ENCODE results near the gene APOA5.

The APOA5 gene

DNA sequence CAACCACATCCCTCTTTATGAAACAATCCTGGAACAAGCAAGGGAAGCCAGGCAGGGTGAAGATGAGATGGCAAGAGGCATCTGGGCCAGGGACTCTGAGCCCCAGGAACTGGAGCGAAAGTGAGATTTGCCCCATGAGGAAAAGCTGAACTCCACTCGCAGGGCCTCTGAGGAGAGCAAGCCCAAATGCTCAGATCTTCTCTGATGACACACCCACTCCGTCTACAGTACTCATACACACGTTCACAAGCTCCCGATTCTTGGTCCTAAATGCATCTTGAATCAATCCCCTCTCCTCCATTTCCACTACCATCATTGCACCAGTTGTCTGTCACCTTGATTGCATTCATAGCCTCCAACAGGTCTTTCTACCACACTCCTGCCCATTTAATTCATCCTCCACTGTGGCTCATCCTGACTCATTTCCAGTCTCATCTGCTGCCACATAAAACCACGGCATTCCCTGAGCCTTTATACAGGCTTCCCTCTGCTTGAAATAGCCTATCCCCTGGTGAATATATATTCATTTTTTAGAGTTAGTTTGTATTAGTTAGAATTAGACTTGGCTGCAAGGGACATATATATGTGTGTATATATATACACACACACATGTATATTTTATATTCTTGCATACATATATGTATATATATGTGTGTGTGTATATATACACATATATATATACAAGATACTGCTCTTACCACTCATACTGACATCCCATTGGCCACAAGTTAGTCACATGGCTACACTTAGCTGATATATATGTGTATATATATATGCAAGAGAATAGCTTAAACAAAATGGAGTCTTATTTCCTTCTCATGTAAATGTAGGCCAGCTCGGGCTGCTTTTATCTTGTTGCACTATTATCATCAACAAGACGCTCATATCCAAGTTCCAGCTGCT is 1.4 kb upstream of the APOA5 start:
- no peak overlapping the region for H3K4me3 Mint-ChIP-seq
- no peaks in the 10 kb centered on the region for H3K27me3 Mint-ChIP-seq
- no peak overlapping the region for H3K27ac Mint-ChIP-seq
- H3K36me3 Mint-ChIP-seq (ENCODE audit: low read depth), result no peaks in the 10 kb centered on the region
- DNase-seq, result no peak
- peaks cover 18% of the 10 kb centered on the region for H3K4me1 Mint-ChIP-seq (ENCODE audit: low read depth)
- no peaks in the 10 kb centered on the region for H3K9me3 Mint-ChIP-seq

DNA sequence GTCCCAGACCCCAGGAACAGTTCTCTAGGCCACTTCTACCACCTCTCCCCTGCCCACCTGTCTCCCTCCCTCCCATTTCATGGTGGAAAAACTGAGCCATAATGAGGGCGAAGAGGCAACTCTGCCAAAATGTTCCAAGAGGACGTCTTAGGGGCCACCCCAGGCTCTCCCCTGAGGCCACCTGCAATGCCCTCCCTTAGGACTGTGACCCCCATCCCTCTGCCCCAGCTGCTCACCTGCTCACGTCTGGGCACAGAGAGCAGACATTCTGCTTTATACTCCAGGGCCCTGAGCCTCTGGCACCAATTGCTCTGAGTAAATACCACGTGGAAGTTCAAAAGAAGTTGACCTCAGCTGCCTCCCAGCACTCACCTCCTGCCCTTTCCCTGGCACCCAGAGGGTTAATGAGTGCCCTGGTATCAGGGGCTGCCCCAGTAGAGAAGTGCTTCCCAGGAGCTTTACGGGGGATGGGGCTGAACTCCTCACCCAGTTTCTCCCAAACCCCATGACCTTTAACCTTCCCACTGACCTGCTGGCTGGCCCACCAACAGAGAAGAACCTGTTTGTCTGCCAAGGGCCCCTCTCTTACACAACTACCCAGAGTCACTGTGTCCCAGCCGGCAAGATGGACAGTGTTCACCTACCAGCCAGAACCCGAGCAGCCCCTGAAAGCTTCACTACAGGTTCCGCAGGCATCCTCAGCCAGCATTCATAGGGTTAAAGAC is 627 bp upstream of the APOA5 start:
- H3K27me3 Mint-ChIP-seq, result no peaks in the 10 kb centered on the region
- H3K9me3 Mint-ChIP-seq, result no peaks in the 10 kb centered on the region
- no peak overlapping the region for H3K27ac Mint-ChIP-seq
- H3K4me3 Mint-ChIP-seq, result no peak overlapping the region
- peaks cover 21% of the 10 kb centered on the region for H3K4me1 Mint-ChIP-seq (ENCODE audit: low read depth)
- H3K36me3 Mint-ChIP-seq (ENCODE audit: low read depth), result peaks cover 4% of the 10 kb centered on the region
- DNase-seq, result no peak

DNA sequence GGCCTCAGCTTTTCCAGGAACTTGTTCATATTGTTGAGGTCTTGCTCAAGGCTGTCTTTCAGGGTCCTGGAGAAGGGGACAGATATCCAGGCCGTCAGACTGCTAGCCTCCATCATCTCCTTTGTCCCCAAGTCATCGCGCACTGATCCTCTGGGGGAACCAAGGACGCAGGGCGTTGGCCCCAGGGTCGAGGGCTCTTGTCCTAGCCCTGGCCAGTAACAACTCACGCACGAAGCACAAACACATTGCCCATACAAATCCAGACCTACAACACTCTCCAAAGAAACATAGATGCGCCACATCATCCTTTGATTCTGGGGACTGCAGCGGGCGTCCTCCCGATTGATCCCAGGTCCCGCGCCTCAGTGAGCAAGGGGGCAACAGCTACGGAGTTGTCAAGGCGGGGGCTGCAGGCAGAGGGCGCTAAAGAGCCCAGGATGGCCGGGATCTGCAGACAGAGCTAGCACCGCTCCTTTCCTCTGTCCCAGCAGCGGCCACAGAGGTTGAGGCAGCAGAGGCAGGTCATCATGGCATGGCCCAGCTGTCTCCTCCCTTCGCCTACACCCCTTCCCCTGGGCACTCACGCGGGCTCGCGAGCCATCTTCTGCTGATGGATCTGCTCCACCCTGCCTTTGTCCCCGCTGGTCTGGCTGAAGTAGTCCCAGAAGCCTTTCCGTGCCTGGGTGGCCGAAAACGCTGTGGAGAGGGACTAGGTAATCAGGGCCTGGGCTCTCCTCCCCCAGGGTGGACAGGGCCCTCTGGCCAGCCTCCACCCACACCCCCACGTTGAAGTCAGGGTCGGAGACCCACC is 472 bp downstream of the APOA5 start:
- DNase-seq, result peak; percentile 87
- no peak overlapping the region for H3K4me3 Mint-ChIP-seq
- peaks cover 31% of the 10 kb centered on the region for H3K4me1 Mint-ChIP-seq (ENCODE audit: low read depth)
- no peak overlapping the region for H3K27ac Mint-ChIP-seq
- no peaks in the 10 kb centered on the region for H3K9me3 Mint-ChIP-seq
- no peaks in the 10 kb centered on the region for H3K27me3 Mint-ChIP-seq
- H3K36me3 Mint-ChIP-seq (ENCODE audit: low read depth), result peaks cover 15% of the 10 kb centered on the region

DNA sequence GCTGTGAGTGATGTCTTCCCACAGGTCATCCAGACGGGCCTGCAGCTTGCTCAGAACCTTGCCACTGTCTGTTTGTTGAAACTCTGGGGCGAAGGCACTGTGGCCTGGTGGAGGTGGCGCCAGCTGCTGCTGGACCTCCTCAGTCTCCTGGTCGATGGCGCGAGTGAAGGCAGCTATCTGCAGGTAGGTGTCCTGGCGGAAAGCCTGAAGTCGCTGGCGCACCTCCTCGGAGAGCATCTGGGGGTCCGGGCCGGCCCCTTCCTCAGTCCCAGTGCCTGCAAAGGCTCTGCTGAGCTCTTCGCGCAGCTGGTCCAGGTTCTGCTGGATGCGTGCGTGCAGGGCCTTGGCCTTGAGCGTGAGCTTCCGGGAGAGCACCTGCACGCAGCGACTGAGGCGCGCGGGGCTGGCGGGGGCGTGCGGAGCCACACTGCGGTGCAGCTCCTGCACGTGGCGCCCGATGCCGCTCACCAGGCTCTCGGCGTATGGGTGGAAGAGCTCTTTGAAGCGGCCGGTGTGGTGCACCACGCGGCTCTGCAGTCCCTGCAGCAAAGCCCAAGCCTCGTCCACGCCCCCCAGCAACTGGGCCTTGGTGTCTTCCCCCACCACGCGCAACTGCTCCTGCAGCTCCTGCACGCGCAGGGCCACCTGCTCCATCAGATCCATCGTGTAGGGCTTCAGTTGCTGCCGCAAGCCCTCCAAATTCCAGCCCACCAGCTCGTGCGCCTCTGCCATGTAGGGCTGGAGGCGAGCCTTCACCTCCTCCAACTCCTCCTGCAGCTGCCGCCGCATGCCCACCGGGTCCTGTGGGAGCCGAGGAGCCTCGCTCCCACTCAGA is 1.3 kb downstream of the APOA5 start:
- Mint-ChIP-seq H3K27ac (no peak overlapping the region), H3K4me3 (no peak overlapping the region), H3K36me3 (ENCODE audit: low read depth) (peaks cover 23% of the 10 kb centered on the region), H3K9me3 (no peaks in the 10 kb centered on the region), H3K4me1 (ENCODE audit: low read depth) (peaks cover 39% of the 10 kb centered on the region), H3K27me3 (no peaks in the 10 kb centered on the region)
- no peak for DNase-seq

DNA sequence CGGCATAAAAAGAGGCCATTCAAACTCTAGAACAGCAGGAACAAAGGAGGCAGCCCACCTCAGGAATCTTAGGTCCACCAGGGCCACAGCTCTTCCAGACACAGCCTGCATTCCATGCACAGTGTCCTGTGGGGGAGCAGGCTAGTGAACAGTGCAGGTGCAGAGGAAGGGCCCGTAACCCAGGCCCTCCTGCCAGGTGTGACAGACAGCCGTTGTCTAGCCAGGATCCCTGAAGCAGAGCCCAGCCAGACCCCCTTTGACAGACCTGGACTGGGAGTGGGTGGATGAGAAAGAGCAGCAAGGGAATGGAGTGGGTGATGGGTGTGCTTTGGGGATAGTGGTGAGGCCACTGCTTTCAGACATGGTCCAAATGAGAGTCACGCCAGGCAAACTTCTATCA is 2.7 kb downstream of the APOA5 start:
- H3K27me3 Mint-ChIP-seq, result no peaks in the 10 kb centered on the region
- no peak overlapping the region for H3K27ac Mint-ChIP-seq
- H3K4me3 Mint-ChIP-seq, result no peak overlapping the region

DNA sequence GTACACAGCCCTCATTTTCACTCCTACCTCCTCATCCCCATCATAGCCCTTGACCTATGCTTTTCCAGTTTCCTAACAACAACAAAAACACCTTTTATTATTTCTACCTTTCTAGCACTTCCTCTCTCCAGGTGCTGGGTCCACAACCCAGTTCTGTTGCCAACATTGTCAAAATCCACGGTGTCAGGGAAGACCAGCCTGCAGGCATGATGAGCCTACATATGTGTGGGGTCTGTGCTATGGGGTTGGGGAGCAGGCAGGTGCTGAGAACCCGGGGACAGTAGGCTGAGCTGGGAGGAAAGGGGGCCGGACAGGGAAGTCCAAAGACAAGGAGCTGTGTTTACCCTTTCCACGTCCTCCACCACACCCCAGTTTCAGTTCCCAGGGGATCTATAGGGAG is 3.1 kb downstream of the APOA5 start:
- H3K27me3 Mint-ChIP-seq, result no peaks in the 10 kb centered on the region
- H3K27ac Mint-ChIP-seq, result peak overlapping the region; percentile 94
- no peaks in the 10 kb centered on the region for H3K9me3 Mint-ChIP-seq
- H3K4me1 Mint-ChIP-seq (ENCODE audit: low read depth), result peaks cover 56% of the 10 kb centered on the region
- DNase-seq, result no peak
- H3K4me3 Mint-ChIP-seq, result peak overlapping the region; percentile 95
- peaks cover 42% of the 10 kb centered on the region for H3K36me3 Mint-ChIP-seq (ENCODE audit: low read depth)

More for the DNA sequence above, 2.7 kb downstream of the APOA5 start:
- Mint-ChIP-seq H3K4me1 (ENCODE audit: low read depth) (peaks cover 53% of the 10 kb centered on the region), H3K36me3 (ENCODE audit: low read depth) (peaks cover 37% of the 10 kb centered on the region), H3K9me3 (no peaks in the 10 kb centered on the region)
- DNase-seq, result no peak

DNA sequence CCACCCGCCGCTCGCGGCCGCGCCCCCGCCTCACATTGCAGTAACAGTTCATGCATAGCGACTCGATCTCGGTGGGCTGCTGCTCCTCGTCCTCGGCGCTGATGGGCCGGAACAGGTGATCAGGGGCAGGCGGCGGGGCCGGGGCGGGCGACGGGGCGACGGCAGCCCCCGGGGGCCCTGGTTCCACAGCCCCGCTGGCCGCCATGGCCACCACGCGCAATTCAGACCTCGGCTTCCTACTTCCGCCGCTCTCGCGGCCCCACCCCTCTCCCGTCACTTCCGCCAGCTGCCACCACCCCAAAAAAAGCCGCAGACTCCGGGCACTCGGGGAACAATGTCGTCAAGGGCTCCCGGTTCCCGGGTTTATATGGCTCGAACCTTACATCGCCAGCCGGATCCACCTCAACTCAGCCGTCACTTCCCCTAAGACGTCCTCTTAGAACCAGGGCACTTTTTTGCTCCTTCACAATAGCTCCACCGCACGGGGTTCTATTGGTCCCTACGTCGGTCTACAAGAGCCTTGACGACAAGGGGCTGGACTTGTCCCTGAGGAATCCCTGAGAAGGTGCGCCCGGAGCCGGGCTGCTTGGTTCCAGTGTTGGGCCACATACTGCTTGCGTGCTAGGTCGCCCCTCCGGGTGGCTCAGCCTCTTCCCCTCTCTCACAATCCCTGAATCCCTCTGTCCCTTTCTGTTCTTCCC is 3.7 kb downstream of the APOA5 start, which contains the start of gene ZPR1:
TSS of gene ZPR1 (minus strand) at position 238 of the 701 bp plus-strand sequence. CDS start at position 205, 33 bp downstream.
- H3K4me1 Mint-ChIP-seq (ENCODE audit: low read depth), result peaks cover 59% of the 10 kb centered on the region
- H3K4me3 Mint-ChIP-seq, result peak within 1 kb of the TSS; percentile 95
- H3K27me3 Mint-ChIP-seq, result no peaks in the 10 kb centered on the region
- H3K27ac Mint-ChIP-seq, result peak within 1 kb of the TSS; percentile 94
- H3K9me3 Mint-ChIP-seq, result no peaks in the 10 kb centered on the region
- peaks cover 48% of the 10 kb centered on the region for H3K36me3 Mint-ChIP-seq (ENCODE audit: low read depth)
- peak; percentile 92 for DNase-seq

DNA sequence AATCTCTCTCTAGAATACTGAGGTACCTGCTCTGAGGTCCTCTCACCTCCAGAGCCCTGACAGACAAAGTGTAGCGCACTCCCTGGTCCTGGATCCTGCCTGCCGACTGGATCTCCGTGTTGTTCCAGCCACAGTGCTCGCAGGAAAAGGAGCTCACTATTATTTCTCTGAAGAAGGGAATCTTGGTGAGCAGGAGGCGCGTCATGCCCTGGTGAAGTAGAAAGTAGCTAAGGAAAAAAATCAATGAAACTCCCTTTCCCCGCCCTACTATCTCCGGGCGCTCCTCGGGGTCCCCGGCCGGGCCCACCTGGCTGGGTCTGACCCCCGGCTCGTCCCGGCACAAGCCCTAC is 4.3 kb downstream of the APOA5 start:
- peak overlapping the region; percentile 87 for H3K27ac Mint-ChIP-seq
- H3K36me3 Mint-ChIP-seq (ENCODE audit: low read depth), result peaks cover 53% of the 10 kb centered on the region
- H3K9me3 Mint-ChIP-seq, result no peaks in the 10 kb centered on the region
- peak overlapping the region; percentile 95 for H3K4me3 Mint-ChIP-seq
- no peaks in the 10 kb centered on the region for H3K27me3 Mint-ChIP-seq
- no peak for DNase-seq
- H3K4me1 Mint-ChIP-seq (ENCODE audit: low read depth), result peaks cover 64% of the 10 kb centered on the region

DNA sequence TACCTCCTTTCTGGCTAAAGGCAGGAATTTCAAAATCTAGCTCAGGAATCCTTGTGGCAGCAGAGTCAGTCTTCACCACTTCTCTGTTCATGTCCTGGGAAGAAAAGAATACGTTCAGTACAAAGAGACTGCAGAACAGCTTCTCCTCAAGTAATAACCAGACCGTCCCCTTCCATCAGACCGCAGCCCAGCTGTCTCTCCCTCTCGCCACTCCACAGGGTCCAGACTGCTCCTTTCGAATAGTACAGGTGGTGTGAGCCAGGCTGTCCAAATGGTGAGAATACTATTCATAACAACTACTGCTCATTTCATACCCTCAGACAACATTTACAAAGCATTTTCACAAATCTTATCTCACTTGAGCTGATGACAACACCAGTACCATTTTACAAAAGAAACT is 4.7 kb downstream of the APOA5 start:
- DNase-seq, result no peak
- Mint-ChIP-seq H3K36me3 (ENCODE audit: low read depth) (peaks cover 57% of the 10 kb centered on the region), H3K4me3 (peak overlapping the region; percentile 95), H3K4me1 (ENCODE audit: low read depth) (peaks cover 68% of the 10 kb centered on the region), H3K27me3 (no peaks in the 10 kb centered on the region), H3K9me3 (no peaks in the 10 kb centered on the region), H3K27ac (peak overlapping the region; percentile 87)

DNA sequence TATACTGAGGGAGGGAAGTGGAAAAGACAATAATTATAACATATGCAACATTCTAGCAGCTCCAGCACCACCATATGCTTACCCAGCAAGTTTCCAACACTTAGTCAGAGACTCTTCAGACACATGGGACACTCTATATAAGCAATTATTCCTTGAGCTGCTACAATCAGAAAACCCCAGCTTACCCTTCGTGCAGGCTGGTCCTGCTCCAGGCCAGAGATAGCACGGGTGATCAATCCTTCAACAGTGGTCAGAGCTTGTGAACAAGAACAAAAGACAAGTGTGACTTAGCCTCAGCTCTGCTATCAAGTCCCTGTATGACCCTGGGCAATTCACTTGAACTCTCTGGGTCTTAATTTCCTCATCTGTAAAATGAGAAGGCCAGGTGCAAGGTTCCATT is 5.4 kb downstream of the APOA5 start:
- no peaks in the 10 kb centered on the region for H3K27me3 Mint-ChIP-seq
- H3K4me1 Mint-ChIP-seq (ENCODE audit: low read depth), result peaks cover 69% of the 10 kb centered on the region
- no peaks in the 10 kb centered on the region for H3K9me3 Mint-ChIP-seq
- no peak for DNase-seq
- H3K36me3 Mint-ChIP-seq (ENCODE audit: low read depth), result peaks cover 64% of the 10 kb centered on the region
- H3K4me3 Mint-ChIP-seq, result peak overlapping the region; percentile 95
- H3K27ac Mint-ChIP-seq, result peak overlapping the region; percentile 87

DNA sequence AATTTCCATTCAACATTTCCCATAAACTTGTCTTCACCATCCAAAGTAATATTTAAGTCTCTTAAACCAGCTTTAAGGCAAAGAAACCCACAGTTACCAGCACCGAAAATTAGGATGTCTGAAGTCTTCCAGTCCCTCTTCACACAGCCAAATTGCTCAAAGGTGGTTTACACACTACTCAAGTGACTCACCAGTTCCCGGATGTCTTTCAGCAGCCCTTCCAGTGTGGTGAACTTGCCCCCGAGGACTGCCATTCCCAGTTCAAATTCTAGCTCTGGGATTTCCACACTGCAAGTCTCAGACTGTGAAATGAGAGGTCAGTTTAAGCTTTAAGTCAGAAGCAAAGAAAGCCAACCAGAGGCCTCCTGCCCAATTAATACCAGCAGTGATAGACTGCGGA is 9.0 kb downstream of the APOA5 start:
- Mint-ChIP-seq H3K9me3 (no peaks in the 10 kb centered on the region), H3K27ac (peak overlapping the region; percentile 92), H3K36me3 (ENCODE audit: low read depth) (peaks cover 96% of the 10 kb centered on the region), H3K4me3 (peak overlapping the region; percentile 35), H3K27me3 (no peaks in the 10 kb centered on the region), H3K4me1 (ENCODE audit: low read depth) (peaks cover 87% of the 10 kb centered on the region)
- no peak for DNase-seq

DNA sequence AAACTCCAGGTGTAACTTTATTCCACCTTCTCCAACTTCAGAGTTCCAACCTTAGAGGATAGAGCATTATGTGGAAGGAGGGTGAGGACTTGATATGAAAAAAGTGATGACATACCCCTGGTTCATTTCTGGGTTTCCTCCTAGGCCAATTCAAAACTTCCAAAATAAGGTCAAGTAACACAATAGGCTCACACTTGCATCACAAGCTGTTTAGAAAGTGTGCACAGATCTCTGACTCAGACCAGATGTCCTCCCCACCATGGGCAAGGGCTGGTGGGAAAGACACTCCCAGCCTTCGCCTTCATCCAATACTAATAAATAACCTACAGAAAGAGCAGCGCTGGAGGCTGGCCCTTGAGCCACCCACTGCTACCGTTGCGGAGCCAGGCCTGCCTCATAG is 13.1 kb downstream of the APOA5 start:
- Mint-ChIP-seq H3K27me3 (no peaks in the 10 kb centered on the region), H3K4me1 (ENCODE audit: low read depth) (peaks cover 86% of the 10 kb centered on the region), H3K27ac (peak overlapping the region; percentile 90), H3K36me3 (ENCODE audit: low read depth) (peaks cover 92% of the 10 kb centered on the region), H3K4me3 (no peak overlapping the region), H3K9me3 (peaks cover 2% of the 10 kb centered on the region)
- no peak for DNase-seq

DNA sequence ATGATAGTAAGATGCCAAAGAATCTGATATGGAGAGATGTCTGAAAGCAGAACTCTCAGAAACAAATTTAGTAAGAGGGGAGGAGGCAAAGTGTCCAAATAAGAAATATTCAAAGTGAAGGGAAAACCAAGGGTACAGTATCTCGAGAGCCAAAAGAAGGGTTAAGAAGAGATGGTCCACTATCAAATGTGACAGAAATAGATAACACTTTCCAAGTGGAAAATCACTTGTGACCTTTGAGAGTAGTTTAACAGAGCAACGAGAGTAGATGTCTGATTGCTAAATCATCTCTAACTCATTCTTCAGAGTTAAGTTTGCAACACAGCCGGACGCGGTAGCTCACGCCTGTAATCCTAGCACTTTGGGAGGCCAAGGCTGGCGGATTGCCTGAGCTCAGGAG is 14.6 kb downstream of the APOA5 start:
- H3K9me3 Mint-ChIP-seq, result peaks cover 2% of the 10 kb centered on the region
- no peak overlapping the region for H3K4me3 Mint-ChIP-seq
- no peak for DNase-seq
- peaks cover 89% of the 10 kb centered on the region for H3K36me3 Mint-ChIP-seq (ENCODE audit: low read depth)
- peaks cover 76% of the 10 kb centered on the region for H3K4me1 Mint-ChIP-seq (ENCODE audit: low read depth)
- H3K27me3 Mint-ChIP-seq, result no peaks in the 10 kb centered on the region
- peak overlapping the region; percentile 90 for H3K27ac Mint-ChIP-seq

All from activated T-cell treated with anti-CD3 and anti-CD28 coated beads, Interleukin-2, amount 50 U/mL, for 24 hours (primary cell).